Rectal smooth muscle tissue (tissue), 1 donor: Measurements from ENCODE around the gene SOX2.
A peak's percentile ranks its signal among the peaks of the same experiment; 100 is the strongest.

ENCODE experiments used
- H3K27ac ChIP-seq: one replicate; pipeline ENCODE4 v1.7.0; 2013; ENCODE audit warnings: low read depth, low read length, inconsistent platforms
- H3K27me3 ChIP-seq: one replicate; pipeline ENCODE4 v1.7.0; 2013; ENCODE audit warnings: low read length; ENCODE audit not compliant: control insufficient read depth, insufficient read depth
- H3K36me3 ChIP-seq: one replicate; pipeline ENCODE4 v1.7.0; 2013; ENCODE audit warnings: low read length; ENCODE audit not compliant: control insufficient read depth, insufficient read depth
- H3K4me1 ChIP-seq: one replicate; pipeline ENCODE4 v1.7.0; 2013; ENCODE audit warnings: low read length; ENCODE audit not compliant: control insufficient read depth, insufficient read depth
- H3K4me3 ChIP-seq: one replicate; pipeline ENCODE4 v1.7.0; 2013; ENCODE audit warnings: low read length
- H3K9ac ChIP-seq: one replicate; pipeline ENCODE4 v1.7.0; 2013; ENCODE audit warnings: low read length

SOX2 gene

DNA sequence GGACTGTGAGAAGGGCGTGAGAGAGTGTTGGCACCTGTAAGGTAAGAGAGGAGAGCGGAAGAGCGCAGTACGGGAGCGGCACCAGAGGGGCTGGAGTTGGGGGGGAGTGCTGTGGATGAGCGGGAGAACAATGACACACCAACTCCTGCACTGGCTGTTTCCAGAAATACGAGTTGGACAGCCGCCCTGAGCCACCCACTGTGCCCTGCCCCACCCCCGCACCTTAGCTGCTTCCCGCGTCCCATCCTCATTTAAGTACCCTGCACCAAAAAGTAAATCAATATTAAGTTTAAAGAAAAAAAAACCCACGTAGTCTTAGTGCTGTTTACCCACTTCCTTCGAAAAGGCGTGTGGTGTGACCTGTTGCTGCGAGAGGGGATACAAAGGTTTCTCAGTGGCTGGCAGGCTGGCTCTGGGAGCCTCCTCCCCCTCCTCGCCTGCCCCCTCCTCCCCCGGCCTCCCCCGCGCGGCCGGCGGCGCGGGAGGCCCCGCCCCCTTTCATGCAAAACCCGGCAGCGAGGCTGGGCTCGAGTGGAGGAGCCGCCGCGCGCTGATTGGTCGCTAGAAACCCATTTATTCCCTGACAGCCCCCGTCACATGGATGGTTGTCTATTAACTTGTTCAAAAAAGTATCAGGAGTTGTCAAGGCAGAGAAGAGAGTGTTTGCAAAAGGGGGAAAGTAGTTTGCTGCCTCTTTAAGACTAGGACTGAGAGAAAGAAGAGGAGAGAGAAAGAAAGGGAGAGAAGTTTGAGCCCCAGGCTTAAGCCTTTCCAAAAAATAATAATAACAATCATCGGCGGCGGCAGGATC lies at the start of gene SOX2:
Gene SOX2 (plus strand): TSS at position 601 of the 811 bp plus-strand sequence. CDS start 436 bp downstream, outside the sequence.
- H3K4me3 ChIP-seq = peak within 1 kb of the TSS; percentile 46
- no peak within 1 kb of the TSS for H3K27ac ChIP-seq
- H3K27me3 ChIP-seq = peaks cover 34% of the 10 kb centered on the region
- no peaks in the 10 kb centered on the region for H3K36me3 ChIP-seq
- H3K4me1 ChIP-seq = no peaks in the 10 kb centered on the region
- H3K9ac ChIP-seq = no peak within 1 kb of the TSS

DNA sequence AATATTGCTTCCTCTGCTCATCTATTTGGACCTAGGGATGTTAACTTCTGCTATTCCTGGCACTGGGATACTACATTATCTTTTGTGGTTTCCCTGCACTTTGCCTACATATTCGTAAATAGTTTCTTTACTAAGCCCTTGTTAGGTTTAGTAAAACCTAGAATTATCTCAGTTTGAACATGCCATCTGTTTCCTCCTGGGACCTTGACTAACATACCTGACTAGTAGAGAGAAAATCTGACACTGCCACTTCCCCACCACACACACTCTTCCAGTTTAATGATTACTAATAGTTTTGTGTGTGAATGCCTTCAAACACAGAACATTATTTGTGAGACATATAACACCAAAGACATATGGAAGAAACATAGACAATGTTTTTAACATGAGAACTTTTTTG lies 28.2 kb upstream of the SOX2 start:
- no peak overlapping the region for H3K4me3 ChIP-seq
- no peak overlapping the region for H3K9ac ChIP-seq
- no peaks in the 10 kb centered on the region for H3K4me1 ChIP-seq
- no peak overlapping the region for H3K27ac ChIP-seq
- no peaks in the 10 kb centered on the region for H3K36me3 ChIP-seq
- H3K27me3 ChIP-seq = no peaks in the 10 kb centered on the region

DNA sequence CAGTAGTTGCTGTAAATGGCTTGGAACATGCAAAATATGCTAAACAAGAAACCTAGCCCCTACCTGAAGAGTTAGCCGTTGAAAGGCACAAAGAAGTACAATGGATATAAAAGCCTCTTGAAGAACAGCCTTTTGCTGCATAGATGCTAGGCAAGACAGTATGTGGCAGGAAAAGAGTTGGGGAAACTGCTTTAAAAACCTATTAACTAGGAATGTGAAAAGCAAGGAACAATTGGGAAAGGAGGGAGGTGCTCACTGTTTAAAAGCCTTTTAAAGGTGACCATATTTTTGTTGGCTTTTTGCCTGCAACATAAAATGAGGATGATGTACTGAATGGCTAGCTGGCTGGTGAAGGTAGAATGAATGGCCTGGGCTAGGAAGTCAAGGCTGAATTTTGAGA lies 24.5 kb upstream of the SOX2 start:
- H3K4me3 ChIP-seq = no peak overlapping the region
- H3K9ac ChIP-seq = no peak overlapping the region
- H3K27me3 ChIP-seq = no peaks in the 10 kb centered on the region
- no peak overlapping the region for H3K27ac ChIP-seq
- no peaks in the 10 kb centered on the region for H3K4me1 ChIP-seq
- no peaks in the 10 kb centered on the region for H3K36me3 ChIP-seq

DNA sequence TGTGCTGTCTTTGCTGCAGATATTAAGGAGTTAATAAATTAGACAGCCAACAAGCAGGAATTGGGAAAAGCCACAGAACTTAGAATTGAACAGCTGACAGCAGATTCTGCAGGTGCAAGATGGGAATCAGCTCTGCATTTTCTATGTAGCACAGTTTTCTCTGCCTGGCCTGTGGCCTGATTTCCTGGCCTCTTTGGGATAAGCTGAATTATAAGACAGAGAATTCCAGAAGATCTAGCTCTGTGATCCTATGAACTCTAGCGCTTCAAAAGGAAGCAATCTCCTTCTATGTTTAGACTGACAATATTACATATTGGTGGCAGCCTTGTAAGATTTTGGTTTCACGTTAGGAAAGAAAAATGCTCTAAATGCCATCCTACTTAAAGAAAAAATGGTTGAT lies 24.0 kb upstream of the SOX2 start:
- Histone ChIP-seq H3K9ac (no peak overlapping the region), H3K4me3 (no peak overlapping the region), H3K27ac (no peak overlapping the region), H3K4me1 (no peaks in the 10 kb centered on the region), H3K27me3 (no peaks in the 10 kb centered on the region), H3K36me3 (no peaks in the 10 kb centered on the region)

DNA sequence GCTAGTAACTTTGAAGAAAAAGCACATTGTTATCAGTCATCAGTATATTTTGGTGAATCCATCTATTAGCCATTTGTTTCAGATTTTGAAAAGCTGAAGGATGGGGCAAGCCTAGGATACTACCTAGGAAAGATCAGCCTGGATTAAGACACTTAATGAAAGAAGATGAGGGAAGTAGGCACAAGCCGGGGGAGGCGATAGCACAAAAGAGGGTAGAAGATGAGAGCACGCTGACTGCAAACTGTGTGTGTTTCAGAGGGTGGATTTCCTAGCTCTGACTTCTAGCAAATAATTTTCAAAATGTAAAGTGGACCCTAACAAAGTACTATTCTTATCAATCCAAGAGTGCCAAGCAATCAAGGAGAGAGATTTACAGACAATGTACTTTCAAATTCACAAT lies 22.2 kb upstream of the SOX2 start:
- H3K9ac ChIP-seq = no peak overlapping the region
- H3K4me1 ChIP-seq = no peaks in the 10 kb centered on the region
- H3K36me3 ChIP-seq = no peaks in the 10 kb centered on the region
- no peaks in the 10 kb centered on the region for H3K27me3 ChIP-seq
- H3K4me3 ChIP-seq = no peak overlapping the region
- H3K27ac ChIP-seq = no peak overlapping the region

DNA sequence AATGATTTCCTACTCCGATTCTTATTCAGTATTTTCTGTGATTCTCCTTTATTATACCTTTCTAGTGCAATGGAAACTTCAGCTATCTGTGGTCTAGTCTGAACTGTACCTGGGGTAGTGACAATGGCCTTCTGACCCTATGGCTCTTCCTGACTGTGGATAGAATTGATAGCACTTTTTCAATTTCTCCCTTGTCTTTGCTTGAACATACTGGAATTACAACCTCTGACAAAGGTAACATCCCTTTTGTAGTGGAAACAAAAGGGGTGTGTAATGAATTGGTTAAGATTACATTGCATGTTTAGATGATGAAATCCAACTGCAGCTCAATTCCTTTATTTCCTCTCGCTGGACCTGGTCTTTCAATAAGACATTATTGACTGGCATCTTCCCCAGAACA lies 21.0 kb upstream of the SOX2 start:
- Histone ChIP-seq H3K27ac (no peak overlapping the region), H3K9ac (no peak overlapping the region), H3K4me1 (no peaks in the 10 kb centered on the region), H3K4me3 (no peak overlapping the region), H3K27me3 (peaks cover 9% of the 10 kb centered on the region), H3K36me3 (no peaks in the 10 kb centered on the region)

DNA sequence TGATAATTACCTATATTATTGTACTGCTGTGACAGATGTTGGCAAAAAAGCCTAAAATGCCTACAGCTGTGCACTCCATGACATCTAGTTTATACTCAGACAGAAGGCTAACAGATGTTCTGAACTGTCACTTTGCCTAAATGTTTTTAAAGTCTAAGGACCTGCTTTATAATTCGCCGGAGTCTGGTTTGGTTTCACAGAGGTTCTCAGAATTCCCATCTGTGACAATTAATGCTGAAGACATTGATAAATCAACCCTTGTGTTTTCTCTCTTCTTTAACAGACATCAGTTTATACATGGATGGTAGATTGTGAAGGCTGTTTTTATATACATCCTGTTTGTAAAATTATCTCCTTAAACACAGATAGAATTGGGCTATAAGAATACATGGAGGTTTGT lies 19.8 kb upstream of the SOX2 start:
- H3K27me3 ChIP-seq = peaks cover 20% of the 10 kb centered on the region
- no peaks in the 10 kb centered on the region for H3K36me3 ChIP-seq
- H3K4me1 ChIP-seq = no peaks in the 10 kb centered on the region
- no peak overlapping the region for H3K27ac ChIP-seq
- no peak overlapping the region for H3K9ac ChIP-seq
- no peak overlapping the region for H3K4me3 ChIP-seq

DNA sequence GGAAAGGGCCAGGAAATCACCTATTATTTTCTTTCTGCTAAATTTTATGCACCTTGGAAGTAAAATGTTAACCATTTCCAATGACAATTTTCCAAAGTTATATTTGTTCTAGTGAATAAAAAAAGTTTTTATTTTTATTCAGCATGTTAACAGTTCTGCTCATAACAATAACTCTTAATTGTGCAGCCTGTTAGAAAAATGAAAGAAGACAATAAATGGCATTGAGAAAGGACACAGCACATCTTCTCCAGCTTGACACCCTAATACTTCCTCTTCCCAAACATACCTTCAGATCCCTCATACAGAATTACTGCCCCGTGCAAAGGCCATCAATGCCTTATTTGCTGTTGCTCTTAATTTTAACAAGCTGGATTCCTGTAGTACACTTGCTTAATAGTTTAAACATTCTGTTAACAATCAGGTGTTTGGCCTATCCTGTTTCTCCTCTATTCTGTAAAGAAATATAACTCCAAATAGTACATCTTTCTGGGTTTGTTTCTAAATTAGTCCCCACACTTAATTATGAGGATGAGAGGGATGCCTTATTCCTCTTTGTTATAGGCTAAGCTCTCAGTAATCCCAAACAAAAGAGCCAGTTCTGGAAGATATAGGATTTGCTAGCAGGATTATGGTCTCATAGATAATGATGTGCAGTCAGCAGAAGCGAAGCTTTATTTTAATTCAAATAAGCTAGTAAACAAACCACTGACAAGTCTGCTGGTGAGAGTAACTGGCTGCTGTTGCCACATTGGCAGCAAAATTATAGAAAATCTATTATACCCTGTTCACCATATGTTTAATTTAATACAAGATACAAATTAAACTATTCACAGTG lies 19.2 kb upstream of the SOX2 start:
- H3K9ac ChIP-seq = no peak overlapping the region
- peaks cover 23% of the 10 kb centered on the region for H3K27me3 ChIP-seq
- H3K4me3 ChIP-seq = no peak overlapping the region
- H3K36me3 ChIP-seq = no peaks in the 10 kb centered on the region
- H3K4me1 ChIP-seq = no peaks in the 10 kb centered on the region
- no peak overlapping the region for H3K27ac ChIP-seq

DNA sequence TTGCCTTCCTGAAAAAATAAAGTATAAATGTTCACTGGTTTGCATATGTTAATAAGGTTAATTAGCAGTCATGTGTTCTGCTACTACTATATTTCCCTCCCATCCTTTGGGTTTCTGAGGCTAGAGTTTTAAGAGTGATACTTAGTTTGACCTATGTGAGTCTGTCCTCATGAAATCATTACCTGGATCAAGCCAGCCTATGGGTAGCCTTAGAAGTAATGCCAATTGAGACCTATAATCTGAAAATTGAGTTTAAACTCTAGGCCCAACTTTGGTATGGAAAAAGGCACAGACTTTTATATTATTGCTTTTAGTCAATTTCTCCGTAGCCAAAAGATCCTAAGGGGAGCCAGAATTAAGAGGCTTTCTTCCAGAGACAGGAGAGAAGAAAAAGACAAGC lies 18.4 kb upstream of the SOX2 start:
- Histone ChIP-seq H3K4me3 (no peak overlapping the region), H3K4me1 (no peaks in the 10 kb centered on the region), H3K36me3 (no peaks in the 10 kb centered on the region), H3K27me3 (peaks cover 25% of the 10 kb centered on the region), H3K9ac (no peak overlapping the region), H3K27ac (no peak overlapping the region)

DNA sequence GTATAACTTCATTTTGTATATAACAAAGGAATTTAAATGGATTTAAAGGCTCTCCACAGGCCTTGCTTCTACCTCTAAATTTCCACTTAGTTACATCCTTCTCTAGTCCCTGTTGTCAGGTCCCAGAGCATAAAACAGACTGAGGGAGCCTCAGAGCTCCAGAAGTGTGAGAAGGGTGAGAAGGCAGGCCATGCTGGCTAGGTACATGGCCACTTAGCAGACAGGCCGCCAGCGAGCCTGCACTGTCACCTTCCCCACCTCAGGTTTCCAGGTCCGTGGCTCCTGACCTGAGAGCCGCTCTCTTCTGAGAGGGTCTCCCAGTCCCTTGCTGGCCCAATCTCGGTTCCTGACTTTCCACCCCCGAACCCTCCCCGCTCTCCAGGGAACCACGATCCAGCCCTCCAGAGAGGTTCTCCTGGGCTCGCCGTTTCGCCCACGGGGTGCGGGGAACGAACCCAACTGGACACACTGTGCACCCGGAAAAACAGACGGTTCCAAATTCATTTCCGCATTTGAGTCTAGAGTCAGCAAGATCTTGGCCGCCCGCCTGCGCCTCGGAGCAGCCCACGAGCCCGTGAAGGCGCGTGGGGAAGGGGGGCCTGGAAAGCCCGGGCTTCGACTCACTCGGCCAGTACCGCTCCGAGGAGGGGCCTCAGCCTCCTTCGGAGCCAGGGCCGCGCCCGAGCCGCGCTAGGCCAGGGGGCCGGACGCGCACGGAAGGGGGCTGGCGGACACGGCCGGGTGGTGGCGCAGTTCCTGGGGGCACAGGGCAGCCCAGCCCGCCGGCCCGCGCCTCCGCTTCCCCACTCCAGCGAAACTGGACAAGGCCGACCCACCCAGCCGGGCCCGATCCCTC lies 16.7 kb upstream of the SOX2 start:
- Histone ChIP-seq H3K9ac (no peak overlapping the region), H3K4me3 (peak overlapping the region; percentile 64), H3K4me1 (no peaks in the 10 kb centered on the region), H3K27ac (no peak overlapping the region), H3K36me3 (no peaks in the 10 kb centered on the region), H3K27me3 (peaks cover 32% of the 10 kb centered on the region)

DNA sequence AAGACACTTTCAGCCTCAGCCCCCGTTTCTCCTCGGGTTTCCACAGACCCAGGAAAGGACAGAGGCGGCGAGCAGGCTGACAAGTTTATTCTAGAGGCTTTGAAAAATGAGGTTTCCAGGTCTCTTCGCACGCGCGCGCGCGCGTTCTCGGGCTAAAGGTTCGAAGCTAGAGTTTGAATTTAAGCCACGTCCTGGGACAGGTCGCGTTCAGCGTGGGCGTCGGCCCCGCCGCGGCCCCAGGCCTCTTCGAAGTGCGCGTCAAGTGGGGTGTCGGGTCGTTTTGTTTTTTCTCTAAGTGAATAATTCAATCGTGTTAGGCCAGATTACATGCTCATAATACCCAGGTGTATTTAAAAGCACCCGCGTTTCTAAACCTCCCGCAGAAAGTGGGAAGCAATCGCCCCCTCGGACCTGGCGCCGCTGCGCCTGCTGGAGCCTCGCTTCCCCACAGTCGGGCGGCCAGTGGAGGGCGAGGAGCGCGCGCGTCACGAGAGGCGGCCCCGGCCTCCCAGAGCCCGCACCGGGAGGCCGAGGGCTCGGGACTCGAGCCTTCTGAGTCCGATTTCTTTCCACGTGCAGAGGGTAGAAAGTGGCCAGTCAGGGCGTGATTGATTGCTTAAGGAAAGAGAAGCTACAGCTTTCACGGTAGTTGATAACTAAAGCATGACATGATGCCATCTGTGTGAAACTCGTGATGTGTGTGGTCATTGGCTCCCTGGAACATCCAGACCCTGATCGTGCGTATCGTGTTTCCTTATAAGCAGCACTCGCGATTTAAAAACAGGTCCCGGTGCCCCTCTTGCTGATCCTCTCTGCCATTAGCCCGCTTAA lies 15.8 kb upstream of the SOX2 start:
- peak overlapping the region; percentile 64 for H3K4me3 ChIP-seq

More for the DNA sequence above, 15.8 kb upstream of the SOX2 start:
- peaks cover 37% of the 10 kb centered on the region for H3K27me3 ChIP-seq
- no peak overlapping the region for H3K27ac ChIP-seq
- H3K36me3 ChIP-seq = no peaks in the 10 kb centered on the region
- no peak overlapping the region for H3K9ac ChIP-seq
- H3K4me1 ChIP-seq = no peaks in the 10 kb centered on the region
